NCI-H446 treated with DMSO at 0.1 percent for 48 hours (cell line): ENCODE results near the gene COL21A1.

Experiments used
- DNase-seq: peaks from one replicate; lab custom pipeline; 2025; lab: John Stamatoyannopoulos, UW

COL21A1 gene

DNA sequence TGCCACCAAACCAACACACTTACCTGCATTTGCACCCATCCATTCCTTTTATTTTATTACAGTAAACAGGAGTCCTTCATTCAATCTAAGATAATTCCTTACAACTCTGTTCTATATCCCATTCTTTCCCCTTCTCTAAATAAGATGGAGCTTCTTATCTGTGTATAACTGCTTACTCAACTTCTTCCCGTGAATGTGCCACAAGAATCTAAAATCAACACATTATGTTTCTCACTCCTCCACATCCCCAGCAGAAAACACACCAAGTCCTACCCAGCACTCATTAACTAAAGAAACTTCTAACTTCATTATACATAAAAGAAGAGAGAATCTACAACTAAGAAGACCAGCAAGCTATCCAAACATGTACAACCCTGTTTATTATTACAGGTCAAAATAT, 141.1 kb downstream of the COL21A1 start:
- DNase-seq: no peak

DNA sequence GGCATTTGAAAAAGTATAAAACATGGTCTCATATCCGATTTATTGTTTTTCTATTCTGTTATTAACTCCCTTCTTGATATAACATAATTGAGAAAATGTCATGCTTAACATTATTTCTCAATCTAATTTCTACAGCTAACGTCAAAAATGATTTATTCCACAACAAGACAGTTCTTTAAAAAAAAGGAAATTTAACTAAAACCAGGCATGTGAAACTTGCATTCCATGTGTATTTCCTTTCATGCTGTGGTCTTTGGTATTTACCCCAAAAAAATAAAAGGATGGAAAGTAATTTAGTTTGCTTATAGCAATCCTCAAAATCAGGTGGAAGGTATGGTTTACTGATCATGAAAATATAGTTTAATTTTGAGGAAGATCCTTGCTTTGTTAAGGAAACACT, 142.8 kb downstream of the COL21A1 start:
- no peak for DNase-seq

DNA sequence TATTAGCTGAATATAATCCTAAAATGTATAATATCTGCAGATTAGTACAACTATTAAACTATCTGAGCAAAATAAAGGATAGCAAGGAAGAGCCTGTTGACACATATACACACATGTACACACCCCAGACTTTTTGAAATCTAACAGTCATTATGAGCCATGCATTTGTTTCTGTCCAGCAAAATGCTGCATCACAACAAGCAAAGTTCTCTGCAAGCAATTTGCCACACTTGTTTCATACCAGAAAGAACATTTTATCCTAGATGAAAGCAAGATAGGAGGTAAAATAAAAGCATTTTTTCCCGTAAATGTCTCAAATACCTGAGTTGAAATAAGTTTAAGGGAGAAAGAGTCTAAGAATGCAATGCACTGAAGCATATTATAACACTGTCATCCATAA, 145.2 kb downstream of the COL21A1 start:
- no peak for DNase-seq

DNA sequence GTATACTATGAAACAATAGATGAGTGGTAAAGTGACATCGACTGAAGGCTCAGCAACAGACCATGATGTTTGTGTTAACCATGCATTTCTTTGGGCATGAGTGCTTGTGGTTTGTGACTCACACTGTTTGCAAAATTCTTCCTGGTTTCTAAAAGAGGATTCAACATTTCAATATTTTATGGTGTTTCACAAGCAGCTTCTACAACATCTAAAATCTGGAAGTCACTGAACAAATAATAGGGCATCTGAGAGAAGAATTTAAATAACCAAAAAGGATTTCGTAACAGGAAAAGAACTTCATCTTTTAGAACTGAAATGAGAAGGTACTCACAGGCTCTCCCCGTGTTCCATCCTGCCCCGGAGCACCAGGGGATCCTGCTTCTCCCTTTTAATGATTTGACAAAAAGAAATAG, 146.2 kb downstream of the COL21A1 start:
- DNase-seq: no peak

- DNase-seq: peak; percentile 74
Observed at GRCh38 chr6:56096946-56097621, 150.3 kb downstream of the COL21A1 start.

GRCh38 chr6:56096541-56096940, 150.8 kb downstream of the COL21A1 start:
- DNase-seq: peak; percentile 90

DNA sequence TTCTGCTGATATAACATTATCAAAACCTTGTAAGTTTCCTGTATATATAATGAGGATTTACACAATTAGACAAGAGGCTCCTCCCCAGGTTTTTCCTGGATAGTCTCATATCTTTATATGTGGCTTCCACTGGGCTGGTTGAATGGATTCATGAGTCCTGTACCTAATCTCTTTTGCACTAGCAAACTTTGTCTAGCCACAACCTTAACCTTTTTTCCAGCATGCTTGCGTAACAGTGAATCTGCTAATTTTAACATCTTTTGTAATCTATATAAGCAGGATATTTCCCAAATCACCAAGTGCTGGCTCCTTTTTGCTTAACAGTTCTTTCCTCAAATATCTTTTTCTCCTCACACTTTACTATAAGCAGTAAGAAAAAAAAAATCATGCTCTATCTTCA, 153.6 kb downstream of the COL21A1 start:
- no peak for DNase-seq

GRCh38 chr6:56091159-56091869, 156.1 kb downstream of the COL21A1 start:
- DNase-seq: no peak

DNA sequence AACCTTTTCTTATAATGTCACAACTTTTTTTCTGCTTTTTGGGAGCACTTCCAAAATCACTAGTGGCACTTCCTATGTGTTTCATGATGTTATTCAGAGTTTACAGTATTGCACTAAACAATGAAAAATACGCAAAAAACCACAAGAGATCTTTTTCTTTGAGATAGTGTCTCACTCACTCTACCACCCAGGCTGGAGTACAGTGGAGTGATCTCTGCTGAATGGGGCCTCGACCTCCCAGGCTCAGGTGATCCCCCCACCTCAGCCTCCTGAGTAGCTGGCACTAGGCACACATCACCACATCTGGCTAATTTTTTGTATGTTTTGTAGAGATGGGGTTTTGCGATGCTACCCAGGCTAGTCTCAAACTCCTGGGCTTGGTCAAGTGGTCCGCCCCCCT, 158.7 kb downstream of the COL21A1 start:
- no peak for DNase-seq

DNA sequence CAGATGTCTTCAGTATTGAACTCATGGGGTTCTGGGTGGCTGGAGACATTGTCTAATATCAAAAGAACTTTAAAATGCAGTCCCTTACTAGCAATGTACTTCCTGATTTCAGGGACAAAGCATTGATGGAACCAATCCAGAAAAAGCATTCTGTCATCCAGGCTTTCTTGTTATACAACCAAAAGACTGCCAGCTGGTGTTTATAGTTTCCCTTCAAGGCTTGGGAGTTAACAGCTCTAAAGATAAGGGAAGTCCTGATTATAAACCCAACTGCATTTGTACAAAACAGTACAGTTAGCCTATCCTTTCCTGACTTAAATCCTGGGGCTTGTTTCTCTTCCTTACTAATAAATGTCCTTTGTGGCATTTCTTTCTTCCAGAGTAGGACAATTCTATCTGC, 160.0 kb downstream of the COL21A1 start:
- peak; percentile 67 for DNase-seq

DNA sequence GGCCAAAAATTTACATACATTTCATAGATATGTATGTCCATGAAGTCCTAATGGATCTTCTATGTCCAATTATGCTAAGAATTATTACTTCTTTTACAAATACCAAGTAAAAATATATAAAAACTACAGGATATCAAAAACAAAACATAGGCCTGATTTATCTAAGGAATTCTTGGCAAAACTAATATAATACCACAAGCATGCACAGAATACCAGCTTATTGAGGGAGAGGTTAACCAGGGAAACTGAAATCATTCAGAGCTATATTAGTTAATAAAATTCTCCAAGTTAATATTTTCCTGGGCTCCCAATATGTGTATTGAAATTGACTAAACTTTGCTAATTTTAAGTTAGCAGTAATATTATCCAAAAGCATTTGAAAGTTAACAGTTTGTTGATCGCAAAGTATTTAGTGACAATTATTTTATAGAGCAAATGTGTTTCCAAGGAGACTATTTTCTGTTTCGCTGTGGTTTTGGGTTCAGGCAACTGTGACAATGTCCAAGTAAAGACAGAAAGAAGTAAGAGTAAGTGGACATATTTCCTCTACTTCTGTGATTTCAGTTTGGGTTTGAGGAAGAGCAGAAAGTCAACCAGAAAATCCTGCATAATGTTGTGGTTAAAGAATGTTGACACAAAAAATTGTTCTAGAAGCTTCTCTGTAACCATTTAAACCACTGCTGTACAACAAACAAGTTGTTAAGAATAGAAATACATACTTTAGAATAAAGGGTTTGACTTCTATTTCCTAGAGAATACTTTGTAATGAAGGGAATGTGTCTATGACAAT, 167.4 kb downstream of the COL21A1 start:
- no peak for DNase-seq

- DNase-seq: no peak
Observed at GRCh38 chr6:56076033-56076432, 171.3 kb downstream of the COL21A1 start.

DNA sequence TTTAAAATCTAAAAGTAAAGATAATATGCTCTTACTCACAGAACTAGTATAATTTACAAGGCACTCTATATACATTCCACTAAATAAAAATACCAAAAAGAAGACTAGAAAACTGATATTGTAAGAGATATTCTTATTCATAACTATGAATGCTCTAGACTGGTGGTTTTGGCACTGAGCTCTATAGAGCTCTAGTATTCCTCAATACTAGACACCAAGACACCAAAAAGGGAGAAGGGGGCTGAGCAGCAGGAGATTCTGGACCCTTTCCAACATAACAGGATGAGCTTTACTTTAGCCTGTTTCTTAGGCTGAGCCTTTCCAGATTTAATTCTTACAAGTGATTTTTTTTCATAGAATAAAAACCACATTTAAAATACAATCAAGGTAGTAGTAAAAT, 173.6 kb downstream of the COL21A1 start:
- DNase-seq: no peak

DNA sequence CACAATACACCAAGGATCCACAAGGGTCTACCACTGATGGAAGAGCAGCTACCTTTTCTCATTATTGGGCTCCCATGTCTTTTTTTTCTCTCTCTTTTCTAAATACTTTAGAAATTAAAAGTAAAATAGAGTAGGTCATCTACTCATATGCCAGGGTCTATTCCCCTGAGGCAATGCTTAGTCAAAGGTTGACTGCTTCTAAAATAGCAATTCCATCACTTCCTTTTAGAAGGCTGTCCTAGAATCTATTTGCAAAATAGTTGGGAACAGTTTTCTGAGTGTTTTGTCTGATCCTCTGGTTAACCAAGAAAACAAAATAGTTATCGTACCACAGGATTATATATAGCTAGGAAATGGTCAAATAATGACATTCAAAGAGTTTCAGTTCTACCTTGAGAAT, 174.1 kb downstream of the COL21A1 start:
- no peak for DNase-seq

- DNase-seq: no peak
Observed at GRCh38 chr6:56072856-56073255, 174.5 kb downstream of the COL21A1 start.

- no peak for DNase-seq
Observed at GRCh38 chr6:56065408-56065807, 182.0 kb downstream of the COL21A1 start.

- DNase-seq: no peak
Observed at GRCh38 chr6:56062836-56063235, 184.5 kb downstream of the COL21A1 start.

- no peak for DNase-seq
Observed at GRCh38 chr6:56058636-56059035, 188.7 kb downstream of the COL21A1 start.

DNA sequence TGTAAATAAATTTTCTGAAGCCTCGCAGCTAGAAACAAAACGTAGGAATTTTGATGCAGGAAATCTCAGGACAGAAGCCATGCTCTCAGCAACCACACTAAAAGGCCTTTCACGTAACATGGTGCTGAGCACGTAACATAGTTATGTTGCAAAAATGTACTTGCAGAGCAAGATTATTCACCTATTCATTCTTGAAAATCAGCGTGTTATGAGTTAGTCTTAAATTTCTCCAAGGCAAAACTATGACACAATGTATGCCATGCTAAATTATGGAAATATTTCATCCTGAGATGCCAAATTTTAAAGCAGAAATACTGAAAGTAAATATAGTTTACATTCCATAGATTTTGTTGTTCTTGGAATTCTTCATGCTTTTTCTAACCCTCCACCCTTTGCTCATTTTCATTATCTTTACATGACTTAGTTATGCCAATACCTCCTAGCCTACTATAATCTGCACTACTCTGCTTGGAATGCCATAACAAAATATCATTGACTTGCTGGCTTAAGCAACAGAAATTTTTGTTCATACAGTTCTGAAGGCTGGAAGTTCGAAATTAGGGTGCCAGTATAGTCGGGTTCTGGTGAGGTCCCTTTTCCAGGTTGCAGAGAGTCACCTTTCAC, 192.2 kb downstream of the COL21A1 start:
- no peak for DNase-seq

DNA sequence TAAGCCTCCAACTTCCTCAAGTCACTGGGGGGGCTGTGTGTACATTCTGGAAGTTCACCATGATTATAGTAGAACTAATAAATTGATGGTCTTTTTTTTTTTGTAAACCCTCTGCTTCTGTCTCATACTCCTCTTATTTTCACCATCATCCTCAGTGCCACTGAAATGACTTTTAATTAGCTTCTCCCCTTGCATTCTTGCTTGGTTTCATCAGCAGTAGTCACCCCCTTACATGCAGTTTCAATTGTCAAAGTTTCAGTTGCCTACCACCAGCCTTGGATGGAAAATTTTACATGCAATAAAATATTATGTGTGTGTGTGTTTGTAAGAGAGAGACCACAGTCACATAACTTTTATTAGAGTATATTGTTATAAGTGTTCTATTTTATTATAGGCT, 196.2 kb downstream of the COL21A1 start:
- no peak for DNase-seq

DNA sequence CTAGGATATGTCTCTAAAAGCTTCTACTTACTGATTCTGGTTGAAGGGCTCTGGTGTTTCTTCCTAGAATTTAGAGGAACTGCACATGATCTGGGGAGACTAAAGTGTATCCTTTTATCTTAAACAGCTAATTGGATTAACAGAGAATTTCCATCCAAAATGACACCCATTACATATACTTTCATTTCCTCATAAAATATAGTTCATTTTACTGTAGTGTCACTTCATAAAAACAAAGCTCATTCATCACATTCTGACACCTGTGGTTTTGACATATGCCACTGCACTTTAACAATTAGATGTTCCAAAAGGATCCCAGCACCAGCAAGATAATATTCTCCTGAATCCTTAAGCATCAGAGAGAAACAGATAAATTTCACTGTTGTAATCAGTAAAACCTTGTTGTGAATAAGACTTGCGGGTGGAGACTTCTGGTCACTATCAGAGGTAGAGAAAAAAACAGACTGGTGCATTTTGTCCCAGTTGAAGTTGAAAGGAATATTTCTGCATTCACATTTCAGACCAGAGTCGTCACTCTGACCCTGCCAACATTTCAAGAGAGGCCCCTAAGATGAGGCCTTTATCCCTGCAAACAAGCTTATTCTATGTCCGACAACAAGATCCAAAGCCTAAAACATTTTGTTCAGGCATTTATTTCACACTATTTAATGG, 196.7 kb downstream of the COL21A1 start:
- no peak for DNase-seq

GRCh38 chr6:56048601-56049000, 198.8 kb downstream of the COL21A1 start:
- DNase-seq: no peak
